HG02642 (cell line): Measurements from ENCODE around the gene NCKAP5.

ENCODE experiments used
- ATAC-seq: cut with Tn5 transposase; IDR thresholded peaks from one replicate; pipeline ENCODE4 v1.9.1; 2021; ENCODE audit warnings: mild to moderate bottlenecking; ENCODE audit not compliant: unreplicated experiment, poor library complexity

NCKAP5 gene

DNA sequence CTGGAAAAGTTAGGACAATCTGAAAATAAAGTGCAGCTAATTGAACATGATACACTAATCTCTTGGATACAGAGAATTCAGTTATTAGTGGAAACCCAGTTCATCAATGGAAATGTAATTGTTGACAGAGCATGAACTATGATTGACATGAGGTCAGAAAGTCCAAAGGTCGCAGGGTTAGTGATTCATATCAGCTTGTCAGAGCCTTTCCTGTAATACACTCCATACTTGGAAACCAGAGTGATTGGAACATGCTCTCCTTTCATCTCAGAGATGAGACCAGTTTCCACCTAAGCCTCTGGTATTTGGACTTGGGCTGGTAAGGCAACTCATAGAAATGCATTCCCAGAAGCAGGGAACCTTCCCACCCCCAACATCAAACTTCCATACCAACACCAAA is 8.5 kb upstream of the NCKAP5 start:
- no peak for ATAC-seq

DNA sequence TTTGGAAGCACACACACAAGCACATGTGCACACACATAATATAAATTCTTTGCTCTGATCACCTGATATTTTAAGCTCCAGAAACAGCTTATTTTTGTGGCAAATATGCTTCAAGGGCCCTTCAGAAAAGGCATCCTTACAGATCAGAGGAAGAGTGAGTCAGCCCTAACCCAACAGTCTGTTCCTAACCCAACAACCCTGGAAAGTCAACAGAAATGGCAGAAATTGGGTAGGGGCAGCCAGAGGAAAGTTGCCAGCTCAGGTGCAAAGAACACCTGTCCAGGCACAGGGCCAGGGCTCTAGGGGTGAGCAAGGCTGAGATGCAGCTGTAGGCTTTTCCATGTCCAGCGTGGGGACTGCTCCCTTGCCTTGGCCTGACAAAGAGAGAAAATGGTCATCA is 6.4 kb upstream of the NCKAP5 start:
- ATAC-seq, result no peak

- ATAC-seq, result no peak
Measured at GRCh38 chr2:133574186-133574585, 5.9 kb upstream of the NCKAP5 start.

GRCh38 chr2:133573491-133574162 is 5.4 kb upstream of the NCKAP5 start:
- no peak for ATAC-seq

DNA sequence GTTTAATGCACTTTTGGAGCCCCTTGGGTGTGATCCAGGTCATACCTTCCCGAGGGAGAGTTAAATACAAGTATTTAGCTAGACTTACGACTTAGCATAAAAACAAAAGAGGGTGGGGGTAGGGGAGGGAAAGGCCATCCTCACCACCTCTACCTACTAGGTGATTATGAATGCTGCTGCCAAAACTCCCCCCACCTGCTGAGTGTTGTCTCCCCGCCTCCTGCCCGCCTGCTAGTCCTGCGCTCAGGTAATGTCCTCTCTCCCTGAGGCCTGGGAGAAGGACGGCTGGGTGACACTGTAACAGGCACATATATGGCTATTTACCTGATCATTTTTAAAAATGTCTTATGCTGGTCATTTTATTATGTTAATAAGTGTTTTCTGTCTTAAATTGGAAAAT is 3.0 kb upstream of the NCKAP5 start:
- no peak for ATAC-seq

GRCh38 chr2:133570542-133570941 is 2.3 kb upstream of the NCKAP5 start:
- ATAC-seq, result no peak

DNA sequence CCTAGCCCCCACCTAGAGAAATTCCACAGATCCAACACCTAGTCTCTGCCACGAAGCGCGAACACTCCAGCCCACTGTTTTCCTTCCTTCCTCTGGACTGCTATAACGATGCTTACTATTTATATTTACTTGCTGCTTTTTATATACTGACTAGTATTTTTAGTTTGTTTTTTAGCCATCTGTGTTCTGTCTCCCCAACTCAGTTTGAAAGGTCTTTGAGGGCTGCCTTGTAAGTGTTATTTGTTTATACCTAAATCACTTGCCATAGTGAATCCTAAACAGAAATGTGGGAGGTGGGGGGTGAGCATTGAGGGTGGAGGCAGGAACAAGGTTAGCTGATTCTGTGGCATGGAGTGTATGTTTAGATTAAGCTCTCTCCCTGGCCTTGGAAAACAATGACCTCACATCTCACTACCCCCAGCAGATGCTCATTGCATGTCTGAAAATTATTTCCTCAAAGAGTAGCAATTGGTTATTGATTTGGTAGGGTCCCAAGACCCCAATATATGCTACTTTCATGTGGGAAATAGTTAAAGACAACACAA is 1.1 kb upstream of the NCKAP5 start:
- ATAC-seq, result no peak

GRCh38 chr2:133568598-133568997 is 335 bp upstream of the NCKAP5 start:
- ATAC-seq, result no peak

GRCh38 chr2:133562558-133562957 is 5.7 kb downstream of the NCKAP5 start:
- no peak for ATAC-seq

- no peak for ATAC-seq
Measured at GRCh38 chr2:133561045-133561852, 7.0 kb downstream of the NCKAP5 start.

DNA sequence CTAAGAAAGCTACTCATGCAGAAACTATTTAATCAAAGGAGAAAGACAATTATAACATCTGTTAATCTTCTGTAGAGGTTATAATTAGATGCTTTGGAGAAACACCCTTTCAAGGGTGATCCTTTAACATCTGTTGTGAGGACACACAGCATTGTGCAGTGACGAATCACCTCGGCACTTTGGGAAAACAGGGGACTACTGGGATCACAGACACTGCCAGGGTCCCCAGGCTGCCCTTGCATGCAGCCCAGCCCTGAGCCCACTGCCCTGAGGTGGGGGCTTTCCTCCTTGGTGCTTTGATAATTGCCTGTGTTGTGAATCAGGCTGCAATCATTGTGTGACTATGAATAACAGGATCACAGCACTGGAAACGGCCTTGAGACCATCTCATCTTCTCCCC is 10.6 kb downstream of the NCKAP5 start:
- no peak for ATAC-seq

GRCh38 chr2:133553838-133554408 is 14.3 kb downstream of the NCKAP5 start:
- ATAC-seq, result no peak

- no peak for ATAC-seq
Measured at GRCh38 chr2:133553251-133553650, 15.0 kb downstream of the NCKAP5 start.

DNA sequence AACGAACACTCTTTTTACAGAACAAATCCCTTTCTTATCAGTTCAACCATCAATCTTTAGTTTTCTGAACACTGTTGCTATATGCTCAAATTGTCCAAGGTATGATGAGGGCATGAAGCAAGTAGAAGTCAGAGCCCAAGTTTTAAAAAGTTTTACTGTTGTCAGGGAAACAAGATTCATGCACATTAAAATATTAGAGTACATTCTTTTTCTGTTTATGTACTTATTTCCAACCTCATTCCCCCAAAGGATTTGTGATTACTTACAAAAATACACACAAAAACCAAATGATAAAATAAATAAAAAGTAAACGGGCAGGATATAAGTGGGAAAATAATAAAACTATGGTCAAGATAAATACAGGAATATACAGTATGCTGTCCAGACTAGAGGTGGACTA is 15.4 kb downstream of the NCKAP5 start:
- no peak for ATAC-seq

GRCh38 chr2:133541797-133542196 is 26.5 kb downstream of the NCKAP5 start:
- no peak for ATAC-seq

DNA sequence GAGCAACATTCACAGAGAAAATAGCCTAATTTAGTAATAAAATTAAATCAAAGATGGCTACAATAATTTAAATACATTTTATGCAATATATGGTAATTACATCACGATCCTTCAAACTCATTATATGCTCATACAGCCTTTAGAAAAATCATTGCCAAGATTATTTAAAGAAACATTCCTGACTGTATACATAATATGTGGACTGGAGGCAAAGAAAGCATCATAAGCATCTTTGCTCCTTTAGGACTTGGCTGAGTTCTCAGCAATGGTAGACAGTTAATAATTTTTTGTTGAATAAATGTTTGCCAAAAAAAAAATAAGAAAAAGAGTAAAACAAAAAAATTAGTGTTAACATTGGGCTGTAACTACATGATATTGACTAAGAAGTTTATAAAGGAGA is 26.9 kb downstream of the NCKAP5 start:
- ATAC-seq, result no peak

GRCh38 chr2:133532919-133533318 is 35.3 kb downstream of the NCKAP5 start:
- ATAC-seq, result no peak

DNA sequence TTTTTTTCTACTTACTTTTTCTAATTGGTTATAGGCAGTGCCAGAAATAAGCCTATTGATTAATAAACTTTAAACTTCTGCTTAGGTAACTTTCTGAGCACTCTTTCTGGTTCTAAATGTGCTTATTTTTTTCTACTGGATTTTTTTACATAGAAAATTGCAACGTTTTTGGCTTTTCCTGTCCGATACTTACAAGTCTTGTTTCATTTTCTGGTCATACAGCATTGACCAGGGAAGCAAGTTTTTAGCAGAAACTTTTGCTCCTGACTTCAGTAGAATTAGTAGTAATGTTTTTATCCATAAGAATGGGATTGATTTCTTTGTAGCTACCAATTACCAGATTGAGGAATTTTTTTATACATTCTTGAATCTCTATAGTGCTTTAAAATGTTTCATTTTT is 36.9 kb downstream of the NCKAP5 start:
- ATAC-seq, result no peak

DNA sequence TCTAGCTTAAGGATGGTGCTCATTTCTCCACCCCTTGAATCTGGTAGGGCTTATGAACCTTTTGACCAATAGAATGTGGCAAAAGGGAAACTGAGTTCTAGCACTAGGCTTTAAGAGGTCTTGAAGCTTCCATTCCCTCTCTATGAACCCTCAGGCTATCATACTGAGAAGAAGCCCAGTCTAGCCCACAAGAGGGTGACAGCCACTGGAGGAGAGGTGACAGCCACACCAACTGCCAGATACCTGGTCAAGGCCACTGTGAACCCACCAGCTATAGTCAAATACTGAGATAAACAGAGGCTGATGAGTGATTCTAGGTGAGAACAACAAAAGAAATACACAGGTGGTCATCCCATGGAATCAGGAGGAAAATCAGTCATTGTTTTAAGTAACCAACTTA is 37.6 kb downstream of the NCKAP5 start:
- no peak for ATAC-seq

DNA sequence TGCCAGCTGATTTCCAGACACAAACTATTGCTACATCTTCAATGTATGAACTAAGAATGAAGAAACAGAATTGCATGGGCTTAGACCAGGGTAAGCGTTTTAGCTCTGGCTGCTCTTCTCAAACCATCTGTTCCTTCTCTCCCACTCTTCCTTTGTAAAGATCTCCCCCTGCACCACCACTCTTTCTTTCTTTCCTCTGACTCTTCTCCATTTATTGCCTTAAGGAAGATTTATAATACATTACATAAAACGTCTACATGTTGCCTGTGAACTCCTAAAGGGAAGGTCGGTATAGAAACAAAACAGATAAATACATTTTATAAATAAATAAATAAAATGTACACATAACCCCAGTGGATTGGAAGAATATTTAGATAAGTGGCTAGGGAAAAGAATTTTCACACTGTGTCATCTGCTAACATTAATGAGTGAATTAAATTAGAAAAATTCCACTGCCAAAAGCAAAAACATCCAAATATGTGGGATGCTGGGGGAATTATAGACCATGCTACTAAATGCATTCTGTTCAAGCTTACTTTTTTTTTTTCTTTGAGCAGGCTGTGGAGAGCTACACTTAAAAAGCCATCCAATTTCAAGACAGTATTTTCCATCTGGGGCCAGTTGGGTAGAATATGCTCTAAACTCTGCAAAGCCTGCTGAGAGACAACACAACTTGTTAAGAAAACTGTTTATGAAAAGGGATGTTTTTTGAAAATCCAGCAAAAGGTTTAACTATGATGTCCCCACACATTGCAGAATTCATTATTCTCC is 41.5 kb downstream of the NCKAP5 start:
- no peak for ATAC-seq
